Measurements from ENCODE around the gene HSP90AB1. TPM values are rescaled to one million over a fixed set of nuclear protein-coding genes. Genes with fewer than 3 reads are reported as not detected.

HSP90AB1 gene
- total RNA-seq, 2 donors from 2014 or later: 405 to 695 TPM

- no peak for TF ChIP-seq CTCF (IDR thresholded peaks at IDR 0.05)
- no peaks in the 10 kb centered on the region for H3K9me3 ChIP-seq
- no peak overlapping the region for H3K27ac ChIP-seq
- peaks cover 3 to 30% of the 10 kb centered on the region in 2 donors for H3K4me1 ChIP-seq (ENCODE audit: control insufficient read depth in 1 of 2, low read depth in 2 of 2)
- ATAC-seq (ENCODE audit: insufficient number of reproducible peaks, low FRiP score, low read depth): no peak
- no peak overlapping the region for H3K4me3 ChIP-seq
- no peaks in the 10 kb centered on the region for H3K27me3 ChIP-seq (replicated peaks; ENCODE audit: insufficient read depth)
- DNase-seq (ENCODE audit: low spot score): no peak
- peaks cover 54% of the 10 kb centered on the region for H3K36me3 ChIP-seq
These were observed 3.3 kb downstream of the HSP90AB1 start for GRCh38 chr6:44250067-44250717.

- Histone ChIP-seq H3K27me3 (replicated peaks; ENCODE audit: insufficient read depth) (no peaks in the 10 kb centered on the region), H3K36me3 (peaks cover 54% of the 10 kb centered on the region), H3K4me3 (no peak overlapping the region), H3K9me3 (no peaks in the 10 kb centered on the region), H3K4me1 (ENCODE audit: control insufficient read depth in 1 of 2, low read depth in 2 of 2) (peaks cover 3 to 25% of the 10 kb centered on the region in 2 donors), H3K27ac (no peak overlapping the region)
- no peak for ATAC-seq (ENCODE audit: insufficient number of reproducible peaks, low FRiP score, low read depth)
- no peak for DNase-seq (ENCODE audit: low spot score)
- TF ChIP-seq CTCF (IDR thresholded peaks at IDR 0.05): no peak
These were observed 3.8 kb downstream of the HSP90AB1 start for GRCh38 chr6:44250718-44251123.

GRCh38 chr6:44251576-44252524 lies 4.9 kb downstream of the HSP90AB1 start:
- Histone ChIP-seq H3K4me1 (ENCODE audit: control insufficient read depth in 1 of 2, low read depth in 2 of 2) (peaks cover 11 to 33% of the 10 kb centered on the region in 2 donors), H3K27ac (no peak overlapping the region), H3K27me3 (replicated peaks; ENCODE audit: insufficient read depth) (no peaks in the 10 kb centered on the region), H3K4me3 (no peak overlapping the region), H3K9me3 (no peaks in the 10 kb centered on the region), H3K36me3 (peaks cover 54% of the 10 kb centered on the region)
- ATAC-seq (ENCODE audit: insufficient number of reproducible peaks, low FRiP score, low read depth) (no peak), DNase-seq (ENCODE audit: low spot score) (no peak)
- no peak for TF ChIP-seq CTCF (IDR thresholded peaks at IDR 0.05)

GRCh38 chr6:44253307-44254101 lies 6.6 kb downstream of the HSP90AB1 start:
- ATAC-seq (ENCODE audit: insufficient number of reproducible peaks, low FRiP score, low read depth) (no peak), DNase-seq (ENCODE audit: low spot score) (no peak)
- Histone ChIP-seq H3K4me3 (no peak overlapping the region), H3K27me3 (replicated peaks; ENCODE audit: insufficient read depth) (no peaks in the 10 kb centered on the region), H3K36me3 (peaks cover 54% of the 10 kb centered on the region), H3K9me3 (no peaks in the 10 kb centered on the region), H3K4me1 (ENCODE audit: control insufficient read depth in 1 of 2, low read depth in 2 of 2) (peaks cover 14 to 34% of the 10 kb centered on the region in 2 donors), H3K27ac (no peak overlapping the region)
- peak; percentile 38 for TF ChIP-seq CTCF (IDR thresholded peaks at IDR 0.05)

All from thoracic aorta (tissue), 2 donors.